Spleen (tissue), 7 donors: ENCODE data around the gene PCNX3.
"Not testable (repeated sequence)": the region's sequence is repeated elsewhere in the genome, so short reads cannot be mapped to it uniquely, and the experiment has no call there.

ENCODE experiments used
- POLR2A ChIP-seq, 3 donors: fragments of 450-650 bp; IDR thresholded peaks; one replicate each; pipeline ENCODE4 v1.5.1; 2017; ENCODE audit warnings: antibody characterized with exemption in 3 of 3, mild to moderate bottlenecking in 1 of 3
- TF ChIP-seq, protein P1 (sequence below), 11 experiments: fragments of 200-600 bp in 7 of 11; fragments of 450-650 bp in 4 of 11; sonication (generic) in 4 of 11; IDR thresholded peaks in 8 of 11; conservative IDR thresholded peaks in 3 of 11; 1 replicate in 7 of 11; 2 replicates in 4 of 11; pipeline versions ENCODE4 v1.4.0 to v1.8.0; 2016 to 2021; ENCODE audit warnings: antibody characterized with exemption in 11 of 11, inconsistent platforms in 4 of 11, mild to moderate bottlenecking in 1 of 11
- donor health status: DM: no; HTN: no; CAD: no; lungs with moderate emphysema.
- donor health status: DM: no; HTN: no; CAD: no.
- donor health status: DM: no; HTN: no; CAD: no.

DNA sequence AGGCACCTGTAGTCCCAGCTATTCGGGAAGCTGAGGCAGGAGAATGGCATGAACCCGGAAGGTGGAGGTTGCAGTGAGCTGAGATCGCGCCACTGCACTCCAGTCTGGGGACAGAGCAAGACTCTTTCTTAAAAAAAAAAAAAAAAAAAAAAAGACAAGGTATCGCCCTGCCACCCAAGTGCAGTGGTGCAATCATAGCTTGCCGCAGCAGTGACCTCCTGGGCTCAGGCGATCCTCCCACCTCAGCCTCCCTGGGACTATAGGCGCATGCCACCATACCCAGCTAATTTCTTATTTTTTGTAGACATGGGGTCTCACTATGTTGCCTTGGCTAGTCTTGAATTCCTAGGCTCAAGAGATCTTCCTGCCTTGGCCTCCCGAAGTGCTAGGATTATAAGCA, 45.3 kb downstream of the PCNX3 start:
- TF ChIP-seq, protein P1, sequence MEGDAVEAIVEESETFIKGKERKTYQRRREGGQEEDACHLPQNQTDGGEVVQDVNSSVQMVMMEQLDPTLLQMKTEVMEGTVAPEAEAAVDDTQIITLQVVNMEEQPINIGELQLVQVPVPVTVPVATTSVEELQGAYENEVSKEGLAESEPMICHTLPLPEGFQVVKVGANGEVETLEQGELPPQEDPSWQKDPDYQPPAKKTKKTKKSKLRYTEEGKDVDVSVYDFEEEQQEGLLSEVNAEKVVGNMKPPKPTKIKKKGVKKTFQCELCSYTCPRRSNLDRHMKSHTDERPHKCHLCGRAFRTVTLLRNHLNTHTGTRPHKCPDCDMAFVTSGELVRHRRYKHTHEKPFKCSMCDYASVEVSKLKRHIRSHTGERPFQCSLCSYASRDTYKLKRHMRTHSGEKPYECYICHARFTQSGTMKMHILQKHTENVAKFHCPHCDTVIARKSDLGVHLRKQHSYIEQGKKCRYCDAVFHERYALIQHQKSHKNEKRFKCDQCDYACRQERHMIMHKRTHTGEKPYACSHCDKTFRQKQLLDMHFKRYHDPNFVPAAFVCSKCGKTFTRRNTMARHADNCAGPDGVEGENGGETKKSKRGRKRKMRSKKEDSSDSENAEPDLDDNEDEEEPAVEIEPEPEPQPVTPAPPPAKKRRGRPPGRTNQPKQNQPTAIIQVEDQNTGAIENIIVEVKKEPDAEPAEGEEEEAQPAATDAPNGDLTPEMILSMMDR (IDR thresholded peaks at IDR 0.05 in 8 of 11, conservative IDR thresholded peaks at IDR 0.05 in 3 of 11): not testable (repeated sequence)
- not testable (repeated sequence) for TF ChIP-seq POLR2A (IDR thresholded peaks at IDR 0.05)
